H1 (cell line): ENCODE data around the gene SLC1A7. TPM values are rescaled to one million over a fixed set of nuclear protein-coding genes. Genes with fewer than 3 reads are reported as not detected.

Experiments used
- CEBPB ChIP-seq: IDR thresholded peaks from 2 replicates; pipeline ENCODE4 v1.6.1; 2012; ENCODE audit warnings: low read depth, low read length
- KDM1A ChIP-seq: fragments of 200-600, 300-600 bp; sonication (generic); IDR thresholded peaks from 2 replicates; pipeline ENCODE4 v1.7.1; 2016; ENCODE audit warnings: mild to moderate bottlenecking, low read length, borderline replicate concordance
- POLR2AphosphoS5 ChIP-seq: IDR thresholded peaks from 2 replicates; pipeline ENCODE4 v1.6.1; 2011; ENCODE audit warnings: low read depth, low read length
- RBBP5 ChIP-seq: IDR thresholded peaks from 2 replicates; pipeline ENCODE4 v1.7.1; 2012; ENCODE audit warnings: low read depth, mild to moderate bottlenecking, inconsistent platforms, low read length, moderate library complexity, borderline replicate concordance
- SIX5 ChIP-seq: IDR thresholded peaks from 2 replicates; pipeline ENCODE4 v1.6.1; 2011; ENCODE audit warnings: mild to moderate bottlenecking, low read depth, low read length
- polyA plus RNA-seq, 7 experiments: library from polyadenylated mRNA; depleted of rRNA in 3 of 7; stranded (reverse) in 5 of 7; unstranded in 2 of 7; fragments of >200 nt in 5 of 7; fragments of 200-250 nt in 2 of 7; gene quantifications; 1 replicate in 5 of 7; 2 replicates in 1 of 7; 4 replicates in 1 of 7; pipeline versions ENCODE4 v1.2.1 to v1.2.3, GENCODE V29; 2011 to 2013; ENCODE audit warnings: missing spikeins in 2 of 7, mixed read lengths in 2 of 7
- total RNA-seq: library from RNA; stranded (reverse); fragmentation: NEBNext Ultra II Directional; extraction: Animal tissue kit (Norgen Biotek cat#: 25700); gene quantifications from 2 replicates; pipeline ENCODE4 v1.2.1, GENCODE V29; 2021

Gene SLC1A7
- total and polyA plus RNA-seq, 2 of the 8 experiments (the other 6 are each of a cell fraction or from before 2014, with no cell fraction given), result not detected

DNA sequence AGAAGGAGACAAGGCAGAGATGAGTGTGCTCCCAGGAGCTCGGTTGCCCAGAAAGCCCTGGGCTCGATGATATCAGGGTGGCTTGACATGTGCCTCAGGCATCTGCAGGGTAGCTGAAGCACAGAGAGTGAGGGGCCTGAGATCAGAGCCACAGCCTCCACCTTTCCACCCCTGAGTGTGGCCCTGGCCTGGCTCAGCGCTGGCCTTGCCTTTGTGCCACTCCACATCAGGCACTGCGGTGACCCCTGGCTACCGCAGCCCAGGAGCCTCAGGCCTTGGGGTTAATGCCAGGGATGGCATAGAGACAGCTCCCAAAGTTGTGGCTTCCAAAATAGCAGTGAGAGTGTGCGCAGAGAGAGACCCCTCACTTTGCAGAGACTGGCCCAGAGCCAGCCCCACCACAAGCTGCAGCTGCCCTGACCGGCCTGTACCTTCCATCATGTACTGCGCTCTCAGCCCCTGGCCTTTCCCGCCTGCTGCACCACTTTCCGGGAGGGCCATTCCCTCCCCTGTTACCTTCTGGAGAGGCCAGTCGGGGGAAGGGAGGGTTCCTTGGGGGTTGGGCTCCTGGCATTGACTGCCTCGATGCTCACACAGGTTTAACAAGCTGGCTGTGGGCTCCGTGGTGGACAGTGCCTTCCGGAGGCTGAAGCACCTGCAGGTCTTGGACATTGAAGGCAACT is 60.9 kb downstream of the SLC1A7 start (continued):
- TF ChIP-seq CEBPB (no peak), KDM1A (no peak), RBBP5 (no peak), SIX5 (no peak), POLR2AphosphoS5 (no peak)
